Measurements from ENCODE around the gene TMEM248.
"Not testable (repeated sequence)": the region's sequence is repeated elsewhere in the genome, so short reads cannot be mapped to it uniquely, and the experiment has no call there.

DNA sequence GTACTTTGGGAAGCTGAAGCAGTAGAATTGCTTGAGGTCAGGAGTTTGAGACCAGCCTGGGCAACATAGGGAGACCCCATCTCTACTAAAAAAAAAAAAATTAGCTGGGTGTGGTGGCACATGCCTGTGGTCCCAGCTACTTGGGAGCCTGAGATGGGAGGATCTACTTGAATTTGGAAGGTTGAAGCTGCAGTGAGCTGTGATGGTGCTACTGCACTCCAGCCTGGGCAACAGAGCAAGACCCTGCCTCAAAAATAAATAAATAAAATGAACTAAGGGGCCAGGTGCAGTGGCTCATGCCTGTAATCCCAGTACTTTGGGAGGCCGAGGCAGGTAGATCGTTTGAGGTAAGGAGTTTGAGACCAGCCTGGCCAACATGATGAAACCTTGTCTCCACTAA is 9.8 kb upstream of the TMEM248 start:
- TF ChIP-seq CTCF (IDR thresholded peaks at IDR 0.05; ENCODE audit: low read length); EZH2 (IDR thresholded peaks at IDR 0.05; ENCODE audit: borderline replicate concordance, low read length): not testable (repeated sequence)
